GM21390 (cell line): ENCODE results near the gene SIRT6.
"Not testable (repeated sequence)": the region's sequence is repeated elsewhere in the genome, so short reads cannot be mapped to it uniquely, and the experiment has no call there.

ENCODE experiments used
- ATAC-seq: cut with Tn5 transposase; IDR thresholded peaks from one replicate; pipeline ENCODE4 v1.9.1; 2021; ENCODE audit not compliant: unreplicated experiment

SIRT6 gene

GRCh38 chr19:4200940-4201542 lies 18.7 kb upstream of the SIRT6 start:
- no peak for ATAC-seq

DNA sequence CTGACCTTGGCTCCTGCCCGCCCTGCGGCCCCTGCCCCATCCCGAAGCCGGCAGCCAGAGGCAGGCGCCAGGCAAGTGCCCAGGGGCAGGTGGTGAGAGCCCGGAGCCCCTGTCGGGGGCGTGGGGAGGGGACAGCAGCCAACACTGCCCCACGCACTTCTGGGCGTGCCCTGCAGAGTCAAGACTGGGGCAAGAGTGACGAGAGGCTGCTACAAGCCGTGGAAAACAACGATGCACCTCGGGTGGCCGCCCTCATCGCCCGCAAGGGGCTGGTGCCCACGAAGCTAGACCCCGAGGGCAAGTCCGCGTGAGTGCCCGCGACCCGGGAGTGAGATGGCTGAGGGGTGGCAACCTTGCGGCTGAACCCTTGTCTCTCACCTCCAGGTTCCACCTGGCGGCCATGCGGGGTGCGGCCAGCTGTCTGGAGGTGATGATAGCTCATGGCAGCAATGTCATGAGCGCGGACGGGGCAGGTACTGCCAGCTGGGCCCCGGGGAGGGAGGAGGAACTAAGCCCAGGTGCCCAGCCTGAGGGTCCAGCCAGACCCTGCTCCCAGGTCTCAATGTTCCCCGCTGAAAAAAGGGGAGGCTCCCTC lies 17.4 kb upstream of the SIRT6 start:
- ATAC-seq, result no peak

DNA sequence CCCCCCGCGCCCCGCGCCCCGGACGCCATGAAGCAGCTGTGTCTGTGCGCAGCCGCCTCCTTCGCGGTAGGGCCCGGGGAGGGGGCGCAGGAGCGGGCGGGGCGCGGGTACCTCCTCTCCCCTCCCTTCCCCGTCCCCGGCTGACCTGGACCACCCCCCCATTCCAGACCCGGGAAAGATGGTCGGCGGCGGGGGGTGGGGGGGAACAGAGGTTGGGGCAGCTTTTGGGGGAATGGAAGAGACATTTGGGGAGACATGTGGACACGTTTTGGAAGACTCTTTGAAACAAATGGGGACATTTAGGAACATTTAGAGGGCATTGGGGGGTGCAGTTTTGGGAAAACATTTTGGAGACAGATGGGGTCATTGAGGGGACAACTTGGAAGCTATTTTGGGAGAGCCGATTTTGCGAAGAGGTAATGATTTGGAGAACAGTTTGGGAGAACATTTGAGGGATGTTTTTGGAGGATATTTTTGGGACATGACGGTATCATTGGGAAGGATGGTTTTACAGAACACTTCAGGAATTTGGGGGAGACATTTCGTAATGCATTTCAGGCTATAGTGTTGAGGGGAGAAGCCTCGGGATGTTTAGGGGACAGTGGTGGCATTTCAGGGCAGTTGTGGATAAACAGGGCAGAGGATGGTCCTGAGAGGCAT lies 16.2 kb upstream of the SIRT6 start:
- no peak for ATAC-seq

DNA sequence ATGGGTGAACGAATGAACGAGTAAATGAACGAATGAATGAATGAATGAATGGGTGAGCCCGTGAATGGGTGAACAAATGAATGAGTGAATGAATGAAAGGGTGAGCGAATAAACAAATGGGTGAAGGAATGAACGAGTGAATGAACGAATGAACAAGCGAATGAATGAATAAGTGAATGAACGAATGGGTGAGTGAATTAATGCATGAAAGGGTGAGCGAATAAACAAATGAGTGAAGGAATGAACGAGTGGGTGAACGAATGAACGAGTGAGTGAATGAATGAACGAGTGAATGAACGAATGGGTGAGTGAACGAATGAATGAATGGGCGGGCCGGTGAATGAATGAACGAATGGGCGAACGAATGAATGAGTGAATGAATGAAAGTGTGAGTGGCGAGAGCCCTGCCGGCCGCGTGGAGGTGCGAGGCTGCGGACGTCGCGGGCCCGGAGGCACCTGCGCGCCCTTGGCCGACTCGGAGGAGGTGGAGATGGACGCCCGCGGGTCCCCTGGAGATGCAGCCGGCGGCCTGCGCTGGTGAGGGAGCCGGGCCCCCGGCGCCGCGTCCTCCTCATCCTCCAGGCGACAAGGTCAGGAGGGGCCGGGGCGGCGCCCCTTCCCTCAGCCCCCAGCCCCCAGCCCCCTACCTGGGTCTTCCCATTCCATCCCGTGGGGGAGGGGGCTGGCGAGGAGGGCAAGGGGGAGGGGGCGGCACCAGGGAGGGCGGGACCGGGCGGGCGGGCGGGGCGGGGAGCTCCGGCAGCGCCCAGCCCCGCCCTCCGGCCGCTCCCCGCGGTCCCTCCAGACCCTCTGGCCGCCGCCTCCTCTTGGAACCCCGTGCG lies 15.5 kb upstream of the SIRT6 start:
- no peak for ATAC-seq

DNA sequence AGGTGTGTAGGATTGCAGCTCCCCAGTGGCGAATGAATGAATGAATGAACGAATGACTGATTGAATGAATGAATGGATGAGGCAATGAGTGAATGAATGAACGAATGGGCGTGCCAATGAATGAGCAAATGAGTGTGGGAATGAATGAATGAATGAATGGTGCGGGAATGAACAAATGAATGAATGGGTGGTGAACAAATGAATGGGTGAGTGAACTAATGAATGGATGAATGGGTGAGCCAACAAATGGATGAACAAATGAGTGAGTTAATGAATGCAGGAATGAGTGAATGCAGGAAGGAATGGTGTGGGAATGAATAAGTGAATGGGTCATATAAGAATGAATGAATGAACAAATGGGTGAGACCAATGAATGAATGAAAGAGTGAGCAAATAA lies 14.9 kb upstream of the SIRT6 start:
- ATAC-seq, result no peak

DNA sequence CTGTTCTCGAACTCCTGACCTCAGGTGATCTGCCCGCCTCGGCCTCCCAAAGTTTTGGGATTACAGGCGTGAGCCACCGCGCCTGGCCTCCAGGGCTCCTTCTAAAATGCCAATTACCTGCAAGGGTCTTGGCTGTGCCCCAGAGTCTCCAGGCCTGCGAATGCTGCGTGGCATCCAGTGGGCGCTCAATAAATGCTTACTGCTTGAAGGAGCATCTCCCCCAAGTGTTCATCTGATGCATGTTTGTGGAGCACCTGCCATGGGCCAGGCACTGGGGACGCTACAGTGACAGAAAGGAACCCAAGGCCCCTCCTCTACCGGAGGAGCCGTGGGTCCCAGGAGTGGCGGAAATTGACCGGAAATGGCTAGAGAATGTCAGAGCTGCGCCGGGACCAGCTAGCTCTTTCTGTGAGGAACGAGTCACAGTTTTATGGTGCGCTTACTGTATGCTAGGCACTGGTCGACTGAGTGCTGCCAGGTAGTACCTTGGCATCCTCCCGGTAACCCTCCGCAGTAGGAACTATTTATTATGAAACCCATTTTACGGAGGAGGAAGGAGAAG lies 14.3 kb upstream of the SIRT6 start:
- no peak for ATAC-seq

DNA sequence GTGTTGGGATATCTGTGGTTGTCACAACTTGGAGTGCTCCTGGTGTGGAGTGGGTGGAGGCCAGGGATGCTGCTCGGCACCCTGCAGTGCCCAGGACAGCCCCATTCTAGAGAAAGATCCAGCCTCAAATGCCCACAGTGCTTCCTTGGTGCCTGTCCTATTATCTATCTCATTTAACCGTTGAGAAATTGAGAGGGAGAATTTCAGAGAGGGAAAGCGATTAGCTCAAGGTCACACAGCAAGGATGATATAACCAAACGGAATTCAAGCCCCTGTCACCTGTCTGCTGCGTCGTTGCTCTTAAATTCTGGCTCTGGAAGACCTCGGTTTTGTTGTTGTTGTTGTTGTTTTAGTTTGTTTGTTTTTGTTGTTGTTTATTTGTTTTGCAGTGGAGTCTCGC lies 13.6 kb upstream of the SIRT6 start:
- no peak for ATAC-seq

DNA sequence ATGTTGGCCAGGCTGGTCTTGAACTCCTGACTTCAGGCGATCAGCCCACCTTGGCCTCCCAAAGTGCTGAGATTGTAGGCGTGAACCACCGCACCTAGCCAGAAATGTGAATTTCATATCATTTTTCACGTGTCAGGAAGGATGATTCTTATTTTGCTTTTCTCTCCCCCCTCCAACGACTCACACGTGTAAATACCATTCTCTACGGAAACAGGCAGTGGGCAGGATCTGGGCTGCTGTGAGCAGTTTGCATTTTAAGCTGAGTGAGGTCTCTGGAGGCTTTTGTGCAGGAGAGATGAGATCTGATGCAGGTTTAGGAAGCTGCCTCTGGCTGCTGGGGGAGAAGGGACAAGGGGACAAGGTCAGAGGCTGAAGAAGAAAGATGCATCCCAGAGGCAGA lies 12.0 kb upstream of the SIRT6 start:
- no peak for ATAC-seq

DNA sequence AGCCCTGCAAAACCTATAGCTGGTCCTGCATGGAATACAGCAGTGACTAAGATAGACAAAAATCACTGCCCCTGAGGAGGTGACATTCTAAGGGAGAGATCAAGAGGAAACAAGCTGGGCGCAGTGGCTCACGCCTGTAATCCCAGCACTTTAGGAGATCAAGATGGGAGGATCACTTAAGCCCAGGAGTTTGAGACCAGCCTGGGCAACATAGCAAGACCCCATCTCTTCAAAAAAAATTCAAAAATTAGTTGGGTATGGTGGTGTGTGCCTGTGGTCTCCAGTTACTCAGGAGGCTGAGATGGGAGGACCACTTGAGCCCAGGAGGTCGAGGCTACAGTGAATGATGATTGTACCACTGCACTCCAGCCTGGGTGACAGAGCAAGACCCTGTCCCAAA lies 10.2 kb upstream of the SIRT6 start:
- ATAC-seq, result not testable (repeated sequence)

DNA sequence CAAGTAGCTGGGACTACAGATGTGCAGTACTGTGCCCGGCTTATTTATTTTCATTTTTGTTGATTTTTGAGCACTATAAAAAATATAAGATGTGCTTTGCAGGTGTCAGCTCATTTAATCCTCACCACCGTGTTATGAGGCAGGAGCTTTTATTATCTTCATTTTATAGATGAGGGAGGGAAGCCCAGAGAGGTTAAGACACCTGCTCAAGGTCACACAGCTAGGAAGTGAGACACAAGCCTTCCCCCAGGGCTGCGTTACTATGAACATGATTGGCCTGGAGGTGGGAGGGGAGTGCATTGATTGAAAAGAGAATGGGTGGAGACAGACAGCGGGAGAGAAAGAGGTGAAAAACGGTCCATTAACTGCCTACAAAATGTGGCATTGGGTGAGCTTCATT lies 7.3 kb upstream of the SIRT6 start:
- no peak for ATAC-seq

- ATAC-seq, result no peak
Observed at GRCh38 chr19:4187313-4188122, 5.2 kb upstream of the SIRT6 start.

DNA sequence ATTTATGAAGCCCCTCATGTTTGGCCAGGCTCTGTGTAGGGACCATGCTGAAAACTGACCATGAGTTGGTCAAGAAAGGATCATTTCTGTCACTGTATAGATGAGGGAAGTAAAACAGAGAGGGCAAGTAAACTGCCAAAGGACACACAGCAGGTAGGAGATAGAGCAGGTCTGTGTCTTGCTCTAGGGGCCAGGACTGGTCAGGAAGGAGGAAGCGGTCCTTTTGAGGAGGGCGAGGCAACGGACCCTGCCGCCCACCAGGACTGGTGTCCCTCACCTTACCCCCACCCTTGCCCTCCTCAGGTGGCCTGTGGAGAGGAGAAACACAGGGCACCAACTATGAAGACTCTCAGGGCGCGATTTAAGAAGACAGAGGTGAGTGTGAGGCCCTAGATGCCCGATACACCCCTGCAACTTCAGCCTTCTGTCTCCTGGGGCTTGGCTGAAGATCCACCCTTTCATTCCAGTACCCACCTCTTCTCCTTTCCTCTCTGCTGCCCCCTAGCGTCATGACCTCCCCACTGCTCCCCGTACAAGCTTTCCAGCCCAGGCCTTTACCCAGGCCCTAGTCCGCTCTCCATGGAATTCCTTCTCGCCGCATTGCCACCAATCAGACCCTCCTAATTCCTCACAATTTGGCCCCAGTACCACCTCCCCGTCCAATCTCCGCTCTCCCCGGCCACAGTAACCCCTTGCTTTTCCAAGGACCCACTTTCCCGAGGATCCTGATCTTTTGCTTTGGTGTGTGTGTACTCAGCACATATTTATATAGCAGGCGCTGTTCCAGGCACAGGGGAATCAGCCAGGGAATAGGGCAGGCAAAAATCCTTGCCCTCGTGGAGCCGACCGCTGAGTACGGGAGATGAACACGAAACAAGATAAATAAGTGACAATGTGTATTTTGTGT lies 4.0 kb upstream of the SIRT6 start:
- no peak for ATAC-seq

DNA sequence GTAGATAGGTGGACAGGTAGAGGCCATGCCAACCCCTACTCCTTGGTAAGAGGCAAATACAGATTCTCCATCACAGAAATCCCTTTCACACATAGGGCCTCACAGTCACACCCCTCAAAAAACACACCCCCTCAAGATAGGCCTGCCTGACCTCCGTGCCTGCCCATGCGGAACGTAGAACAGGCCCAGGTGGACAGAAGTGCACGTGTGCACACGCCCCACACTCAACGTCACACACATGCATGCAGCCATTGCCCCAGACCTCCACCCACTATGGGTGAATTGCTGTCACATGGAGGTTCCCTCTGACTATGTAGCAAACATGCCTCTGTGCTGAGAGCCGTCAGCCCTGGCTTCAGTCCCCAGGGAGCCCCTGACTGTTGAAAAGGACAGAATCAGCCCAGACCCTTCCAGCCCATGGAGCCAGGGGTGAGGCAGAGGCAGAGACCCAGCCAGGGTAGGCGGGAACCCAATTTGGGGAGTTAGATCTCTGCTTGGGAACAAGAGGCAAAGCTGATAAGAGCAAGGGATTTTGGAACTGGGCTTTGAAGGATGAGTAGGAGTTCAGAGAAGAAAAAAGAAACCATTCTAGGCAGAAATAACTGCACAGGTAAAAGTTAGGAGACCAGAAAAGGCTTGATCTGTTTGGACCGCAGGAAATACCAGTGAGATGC lies 3.2 kb upstream of the SIRT6 start:
- no peak for ATAC-seq

DNA sequence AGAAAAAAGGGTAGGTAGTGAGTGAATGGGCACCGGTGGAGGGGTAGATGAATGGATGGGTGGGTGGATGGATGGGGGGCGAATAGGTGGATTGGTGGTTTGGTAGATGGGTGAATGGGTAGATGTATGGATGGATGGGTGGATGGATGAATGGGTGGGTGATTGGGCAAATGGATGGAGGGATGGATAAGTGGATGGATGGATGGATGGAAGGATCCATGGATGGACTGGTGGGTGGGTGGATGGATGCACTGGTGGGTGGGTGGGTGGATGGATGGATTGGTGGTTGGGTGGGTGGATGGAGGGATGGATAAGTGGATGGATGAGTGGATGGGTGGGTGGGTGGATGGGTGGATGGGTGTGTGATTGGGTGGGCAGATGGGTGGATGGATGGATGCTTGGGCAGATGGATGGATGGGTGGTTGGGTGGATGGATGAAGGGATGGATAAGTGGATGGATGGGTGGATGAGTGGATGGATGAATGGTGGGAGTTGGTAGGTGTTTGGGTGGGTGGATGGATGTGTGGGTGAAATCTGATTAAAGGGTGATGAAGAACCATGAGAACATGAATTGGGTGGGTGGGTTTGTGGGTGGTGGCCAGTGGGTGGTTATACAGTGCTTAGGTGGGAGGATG lies 2.5 kb upstream of the SIRT6 start:
- no peak for ATAC-seq

- no peak for ATAC-seq
Observed at GRCh38 chr19:4183967-4184717, 1.8 kb upstream of the SIRT6 start.

DNA sequence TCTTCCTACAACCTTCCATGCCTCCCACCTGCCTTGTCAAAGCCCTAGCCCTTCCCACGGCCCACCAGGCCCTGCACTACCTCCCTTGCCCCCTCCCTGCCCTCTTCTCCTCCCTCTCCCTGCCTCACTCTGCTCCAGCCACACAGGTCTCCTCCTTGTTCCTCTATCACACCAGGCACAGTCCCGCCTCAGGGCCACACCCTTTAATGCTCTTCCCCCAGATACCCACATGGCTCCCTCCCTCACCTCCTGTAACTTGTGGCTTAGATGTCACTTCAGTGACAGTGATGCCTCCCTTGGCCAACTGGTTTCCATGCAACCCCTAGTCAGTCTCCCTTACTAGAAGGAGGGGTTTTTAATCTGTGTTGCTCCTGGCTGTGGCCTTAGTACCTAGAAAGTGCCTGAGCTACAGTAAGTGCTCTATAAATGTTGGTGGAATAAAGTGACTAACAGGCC lies 1.3 kb downstream of the SIRT6 start:
- ATAC-seq, result no peak

DNA sequence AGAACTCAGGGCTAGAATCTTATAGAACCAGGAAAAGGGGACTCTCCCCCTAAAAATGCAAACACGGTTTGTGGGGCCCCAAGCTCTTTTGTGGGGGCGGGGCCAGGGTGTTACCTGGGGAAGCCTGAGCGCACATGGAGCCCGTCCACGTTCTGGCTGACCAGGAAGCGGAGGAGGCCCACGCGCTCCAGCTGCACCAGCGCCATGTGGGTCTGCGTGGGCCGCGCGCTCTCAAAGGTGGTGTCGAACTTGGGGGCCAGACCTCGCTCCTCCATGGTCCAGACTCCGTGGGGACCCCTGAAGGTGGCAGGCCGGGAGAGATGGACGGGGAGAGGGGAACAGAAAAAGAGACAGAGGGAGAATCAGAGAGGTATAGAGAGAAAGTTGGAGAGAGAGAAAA lies 3.4 kb downstream of the SIRT6 start:
- no peak for ATAC-seq

DNA sequence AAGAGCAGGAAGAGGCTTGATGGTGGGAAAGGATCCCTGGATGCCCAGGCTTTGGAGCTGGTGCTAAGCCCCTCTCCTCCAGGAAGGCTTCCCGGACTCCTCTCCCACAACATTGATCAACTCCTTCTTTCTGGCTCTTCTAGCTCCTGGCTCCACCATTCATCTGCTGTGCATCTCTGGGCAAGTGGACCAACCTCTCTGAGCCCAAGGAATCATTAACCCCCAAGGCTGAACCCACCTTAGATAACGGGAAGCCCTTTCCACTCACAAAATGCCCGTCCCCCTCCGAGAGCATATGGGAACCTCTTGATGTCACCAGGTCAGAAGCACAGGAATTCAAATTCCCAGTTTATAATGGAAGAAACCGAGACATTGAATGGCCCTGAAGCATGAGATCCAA lies 5.2 kb downstream of the SIRT6 start:
- ATAC-seq, result no peak
